T-cell (primary cell): Measurements from ENCODE around the gene UNC13A. TPM values are rescaled to one million over a fixed set of nuclear protein-coding genes. Genes with fewer than 3 reads are reported as not detected.

ENCODE experiments used
- total RNA-seq, 35 experiments: library from RNA in 6 of 35; stranded (reverse) in 6 of 35; fragments of 120-200 nt in 1 of 35; gene quantifications; one replicate each; pipeline versions ENCODE4 v1.2.1 to v1.2.4 and lab custom pipeline; 2013 to 2026

Gene UNC13A
- total RNA-seq, 5 donors from 2014 or later (not counting 1 experiment from before 2014, with no cell fraction given), result 0.07 to 0.18 (median 0.13) TPM; not detected in 1

Other genes starting within 250 kb of the UNC13A start
- not detected for gene TMEM221, start 239.7 kb downstream of the UNC13A start, total RNA-seq
- not detected for gene NXNL1, start 227.4 kb downstream of the UNC13A start, total RNA-seq
- gene SLC27A1, start 217.8 kb downstream of the UNC13A start, total RNA-seq, result 10 to 100 TPM in 3 of 5 donors, 1 to 10 TPM in 2; 5.9 to 13.3 (median 10.5) TPM
- gene PGLS, start 176.7 kb downstream of the UNC13A start, total RNA-seq, result 100 to 1,000 TPM in 1 of 5 donors, 10 to 100 TPM in 4; 46.2 to 103 (median 77.5) TPM
- gene COLGALT1, start 132.7 kb downstream of the UNC13A start, total RNA-seq, result 10 to 100 TPM; 43.0 to 78.1 (median 70.8) TPM
- gene MAP1S, start 31.1 kb upstream of the UNC13A start, total RNA-seq, result 10 to 100 TPM; 32.8 to 78.5 (median 66.0) TPM
- gene FCHO1, start 63.1 kb upstream of the UNC13A start, total RNA-seq, result 100 to 1,000 TPM in 3 of 5 donors, 10 to 100 TPM in 2; 63.0 to 129 (median 118) TPM
- gene B3GNT3, start 106.8 kb upstream of the UNC13A start, total RNA-seq, result 1 to 10 TPM in 1 of 5 donors, under 1 TPM in 4; 0.12 to 1.2 (median 0.79) TPM
- 1 to 10 TPM; 4.3 to 8.9 (median 5.4) TPM for gene INSL3, start 133.2 kb upstream of the UNC13A start, total RNA-seq
- gene JAK3, start 159.6 kb upstream of the UNC13A start, total RNA-seq, result 100 to 1,000 TPM; 120 to 224 (median 127) TPM
- 1,000 to 10,000 TPM; 3,000 to 4,207 (median 4,048) TPM for gene RPL18A, start 171.6 kb upstream of the UNC13A start, total RNA-seq
- gene SLC5A5, start 183.6 kb upstream of the UNC13A start, total RNA-seq, result 1 to 10 TPM; 2.1 to 5.7 (median 3.5) TPM
- 10 to 100 TPM; 24.8 to 51.1 (median 41.5) TPM for gene CCDC124, start 244.7 kb upstream of the UNC13A start, total RNA-seq